K562 (cell line): ENCODE measurements around the gene PTOV1. TPM values are rescaled to one million over a fixed set of nuclear protein-coding genes. Genes with fewer than 3 reads are reported as not detected.

Experiments
- CREM ChIP-seq: IDR thresholded peaks from 2 replicates; pipeline ENCODE4 v1.6.1; 2014; ENCODE audit warnings: antibody characterized with exemption, low read depth
- DNMT1 ChIP-seq: fragments of 450-650 bp; IDR thresholded peaks from 2 replicates; pipeline ENCODE4 v1.6.1; 2016; ENCODE audit warnings: antibody characterized with exemption, mild to moderate bottlenecking
- E2F3 ChIP-seq: fragments of 250-450 bp; sonication (Bioruptor Pico); IDR thresholded peaks from 2 replicates; pipeline ENCODE4 v1.4.0; 2020; ENCODE audit warnings: mild to moderate bottlenecking
- EZH2 ChIP-seq: IDR thresholded peaks from 2 replicates; pipeline ENCODE4 v1.6.1; 2012; ENCODE audit warnings: low read depth, mild to moderate bottlenecking, inconsistent platforms, low read length, borderline replicate concordance
- FOS ChIP-seq: IDR thresholded peaks from 3 replicates; pipeline ENCODE4 v1.6.1; 2011; ENCODE audit not compliant: insufficient read length; ENCODE audit errors: extremely low read depth
- FOXA3 ChIP-seq, 2 experiments: fragments of 450-650 bp in 1 of 2; sonication (generic) in 1 of 2; formaldehyde crosslinking; IDR thresholded peaks in 1 of 2; conservative IDR thresholded peaks in 1 of 2; 2 replicates each; pipeline versions ENCODE4 v1.4.0 to v1.8.0; 2020 to 2022; ENCODE audit warnings: mild to moderate bottlenecking in 2 of 2, missing genetic modification reagents in 1 of 2
- GTF2A2 ChIP-seq: IDR thresholded peaks from 2 replicates; pipeline ENCODE4 v1.6.1; 2016; ENCODE audit warnings: mild to moderate bottlenecking, missing genetic modification characterization, missing compliant biosample characterization
- MAFF ChIP-seq: IDR thresholded peaks from 2 replicates; pipeline ENCODE4 v1.6.1; 2012; ENCODE audit warnings: low read length, improper control_type of control experiment
- MAFG ChIP-seq: fragments of 450-650 bp; conservative IDR thresholded peaks from 2 replicates; pipeline ENCODE4 v1.6.1; 2016; ENCODE audit warnings: missing genetic modification characterization, missing compliant biosample characterization
- MCM7 ChIP-seq, 2 experiments: fragments of 450-650 bp; IDR thresholded peaks; 2 replicates each; pipeline ENCODE4 v1.6.1; 2016 to 2018
- MXD1 ChIP-seq: fragments of 250-450 bp; sonication (Bioruptor Pico); IDR thresholded peaks from 2 replicates; pipeline ENCODE4 v1.8.0; 2021; ENCODE audit warnings: borderline replicate concordance, mild to moderate bottlenecking, moderate library complexity; ENCODE audit not compliant: poor library complexity, severe bottlenecking
- PPARD ChIP-seq: fragments of 250-450 bp; sonication (Bioruptor Pico); IDR thresholded peaks from 2 replicates; pipeline ENCODE4 v1.8.0; 2022; ENCODE audit warnings: inconsistent platforms, mild to moderate bottlenecking, moderate library complexity
- RFX1 ChIP-seq: fragments of 450-650 bp; IDR thresholded peaks from 2 replicates; pipeline ENCODE4 v1.6.1; 2016; ENCODE audit warnings: mild to moderate bottlenecking, moderate library complexity
- SMARCC2 ChIP-seq: fragments of 450-650 bp; IDR thresholded peaks from 2 replicates; pipeline ENCODE4 v1.6.1; 2017; ENCODE audit warnings: antibody characterized with exemption, moderate library complexity, mild to moderate bottlenecking, low read depth
- SREBF1 ChIP-seq: fragments of 150-350 bp; IDR thresholded peaks from 2 replicates; pipeline ENCODE4 v1.6.1; 2014; ENCODE audit warnings: antibody characterized with exemption, low read depth, low read length, borderline replicate concordance
- SRSF9 ChIP-seq: fragments of 200-400 bp; formaldehyde crosslinking; IDR thresholded peaks from 2 replicates; pipeline ENCODE4 v1.6.1; 2017; ENCODE audit warnings: low read depth, low read length, borderline replicate concordance
- THRB ChIP-seq: fragments of 450-650 bp; formaldehyde crosslinking; conservative IDR thresholded peaks from 2 replicates; pipeline ENCODE4 v1.4.0; 2022; ENCODE audit warnings: mild to moderate bottlenecking, missing genetic modification characterization
- ZBTB2 ChIP-seq: fragments of 450-650 bp; IDR thresholded peaks from 2 replicates; pipeline ENCODE4 v1.6.1; 2016; ENCODE audit warnings: antibody characterized with exemption
- ZBTB7A ChIP-seq: IDR thresholded peaks from 2 replicates; pipeline ENCODE4 v1.6.1; 2011; ENCODE audit warnings: low read depth, mild to moderate bottlenecking, low read length, moderate library complexity, borderline replicate concordance; ENCODE audit not compliant: control insufficient read depth
- ZKSCAN3 ChIP-seq: fragments of 250-450 bp; sonication (Bioruptor Pico); IDR thresholded peaks from 2 replicates; pipeline ENCODE4 v1.4.0; 2020
- ZNF764 ChIP-seq: fragments of 250-450 bp; sonication (Bioruptor Pico); IDR thresholded peaks from 2 replicates; pipeline ENCODE4 v1.4.0; 2020; ENCODE audit warnings: low read depth, mild to moderate bottlenecking, moderate library complexity
- polyA plus RNA-seq, 8 experiments: library from polyadenylated mRNA; depleted of rRNA in 4 of 8; stranded (reverse) in 5 of 8; unstranded in 3 of 8; fragments of >200 nt; fragmentation: Nextera tagmentation in 2 of 8; fragmentation: Illumina TruSeq in 1 of 8; extraction: Ambion mirVana in 2 of 8; extraction: Trizol in 1 of 8; gene quantifications; 2 replicates each; pipeline versions ENCODE4 v1.2.1 to v1.2.3, GENCODE V29; 2011 to 2014; ENCODE audit warnings: inconsistent platforms in 1 of 8, missing spikeins in 1 of 8
- total RNA-seq, 7 experiments: library from RNA; depleted of rRNA in 6 of 7; stranded (reverse); fragments of >200 nt in 6 of 7; fragmentation: Illumina TruSeq in 2 of 7; extraction: Trizol in 2 of 7; gene quantifications; 2 replicates each; pipeline versions ENCODE4 v1.2.1 to v1.2.3, GENCODE V29; 2011 to 2021; ENCODE audit warnings: low replicate concordance in 1 of 7
- TF ChIP-seq, protein P1 (sequence below): fragments of 450-650 bp; IDR thresholded peaks from 2 replicates; pipeline ENCODE4 v1.6.1; 2016; ENCODE audit warnings: borderline replicate concordance
- TF ChIP-seq, protein P2 (sequence below): fragments of 450-650 bp; formaldehyde crosslinking; IDR thresholded peaks from 2 replicates; pipeline ENCODE4 v1.4.0; 2022; ENCODE audit warnings: mild to moderate bottlenecking, moderate library complexity

PTOV1 gene
- total and polyA plus RNA-seq, 9 of the 15 experiments (the other 6 are each of a cell fraction or from before 2014, with no cell fraction given), result 4.9 to 169 (median 43.5) TPM

GRCh38 chr19:49812997-49813861, 37.7 kb upstream of the PTOV1 start, which contains the start of gene FUZ (continued):
- no peak for TF ChIP-seq ZBTB2
- peak; percentile 81; the same call in 1 of the 2 replicates for TF ChIP-seq SREBF1
- no peak for TF ChIP-seq MAFF
- no peak for TF ChIP-seq GTF2A2 (tag)
- no peak for TF ChIP-seq EZH2
- TF ChIP-seq E2F3 (CRISPR knock-in tag), result no peak
- TF ChIP-seq MXD1 (CRISPR knock-in tag), result no peak
- no peak for TF ChIP-seq PPARD (CRISPR knock-in tag)
- TF ChIP-seq FOS, result no peak
- TF ChIP-seq CREM, result peak; percentile 73
- TF ChIP-seq, protein P1, sequence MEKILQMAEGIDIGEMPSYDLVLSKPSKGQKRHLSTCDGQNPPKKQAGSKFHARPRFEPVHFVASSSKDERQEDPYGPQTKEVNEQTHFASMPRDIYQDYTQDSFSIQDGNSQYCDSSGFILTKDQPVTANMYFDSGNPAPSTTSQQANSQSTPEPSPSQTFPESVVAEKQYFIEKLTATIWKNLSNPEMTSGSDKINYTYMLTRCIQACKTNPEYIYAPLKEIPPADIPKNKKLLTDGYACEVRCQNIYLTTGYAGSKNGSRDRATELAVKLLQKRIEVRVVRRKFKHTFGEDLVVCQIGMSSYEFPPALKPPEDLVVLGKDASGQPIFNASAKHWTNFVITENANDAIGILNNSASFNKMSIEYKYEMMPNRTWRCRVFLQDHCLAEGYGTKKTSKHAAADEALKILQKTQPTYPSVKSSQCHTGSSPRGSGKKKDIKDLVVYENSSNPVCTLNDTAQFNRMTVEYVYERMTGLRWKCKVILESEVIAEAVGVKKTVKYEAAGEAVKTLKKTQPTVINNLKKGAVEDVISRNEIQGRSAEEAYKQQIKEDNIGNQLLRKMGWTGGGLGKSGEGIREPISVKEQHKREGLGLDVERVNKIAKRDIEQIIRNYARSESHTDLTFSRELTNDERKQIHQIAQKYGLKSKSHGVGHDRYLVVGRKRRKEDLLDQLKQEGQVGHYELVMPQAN, result no peak
- 0 out of 2 replicates have a peak, but pooled peaks have one; percentile 10 for TF ChIP-seq THRB (CRISPR knock-in tag)
- TF ChIP-seq SRSF9, result no peak
- no peak for TF ChIP-seq DNMT1
- TF ChIP-seq FOXA3 (CRISPR knock-in tag; conservative IDR thresholded peaks at IDR 0.05 in 1 of 2, IDR thresholded peaks at IDR 0.05 in 1 of 2), result peak in 1 of 2 experiments; percentile 65; a peak in 1 of 4 replicates
- peak; percentile 48; the same call in 1 of the 2 replicates for TF ChIP-seq ZBTB7A
- TF ChIP-seq, protein P2, sequence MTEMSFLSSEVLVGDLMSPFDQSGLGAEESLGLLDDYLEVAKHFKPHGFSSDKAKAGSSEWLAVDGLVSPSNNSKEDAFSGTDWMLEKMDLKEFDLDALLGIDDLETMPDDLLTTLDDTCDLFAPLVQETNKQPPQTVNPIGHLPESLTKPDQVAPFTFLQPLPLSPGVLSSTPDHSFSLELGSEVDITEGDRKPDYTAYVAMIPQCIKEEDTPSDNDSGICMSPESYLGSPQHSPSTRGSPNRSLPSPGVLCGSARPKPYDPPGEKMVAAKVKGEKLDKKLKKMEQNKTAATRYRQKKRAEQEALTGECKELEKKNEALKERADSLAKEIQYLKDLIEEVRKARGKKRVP (CRISPR knock-in tag), result no peak
- no peak for TF ChIP-seq SMARCC2
- no peak for TF ChIP-seq ZKSCAN3
- TF ChIP-seq MCM7 (IDR thresholded peaks at IDR 0.05), result no peak
- TF ChIP-seq RFX1, result peak; percentile 100
- TF ChIP-seq ZNF764 (CRISPR knock-in tag), result no peak
- no peak for TF ChIP-seq MAFG (tag)
